ENCODE results near the gene DGKZ.

The DGKZ gene

DNA sequence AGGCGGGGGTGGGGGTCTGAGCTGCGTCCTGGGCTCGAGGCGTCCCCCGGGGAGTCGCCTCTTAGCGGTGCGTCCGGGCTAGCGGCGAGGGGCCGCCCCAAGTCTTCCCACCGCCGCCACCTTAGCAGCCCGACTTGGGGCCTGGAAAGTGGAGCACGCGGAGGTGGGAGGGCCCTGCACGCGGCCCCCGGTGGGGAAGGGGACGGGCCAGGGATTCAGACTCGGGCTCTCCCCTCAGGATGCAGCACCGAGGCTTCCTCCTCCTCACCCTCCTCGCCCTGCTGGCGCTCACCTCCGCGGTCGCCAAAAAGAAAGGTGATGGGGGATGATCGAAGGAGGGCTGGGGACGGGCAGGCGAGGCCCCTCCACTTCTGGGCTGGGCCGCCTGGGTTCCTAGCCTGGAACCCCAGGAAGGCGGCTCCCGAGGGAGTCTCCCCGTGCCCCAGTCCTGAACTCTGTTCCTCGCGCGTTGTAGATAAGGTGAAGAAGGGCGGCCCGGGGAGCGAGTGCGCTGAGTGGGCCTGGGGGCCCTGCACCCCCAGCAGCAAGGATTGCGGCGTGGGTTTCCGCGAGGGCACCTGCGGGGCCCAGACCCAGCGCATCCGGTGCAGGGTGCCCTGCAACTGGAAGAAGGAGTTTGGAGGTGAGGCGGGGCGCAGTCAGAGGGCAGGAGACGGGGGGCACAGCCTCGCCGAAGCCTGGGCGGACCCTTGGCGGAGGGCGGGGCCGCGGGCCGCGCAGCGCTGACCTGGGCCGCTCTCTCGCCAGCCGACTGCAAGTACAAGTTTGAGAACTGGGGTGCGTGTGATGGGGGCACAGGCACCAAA is 34.8 kb downstream of the DGKZ start:
- DNase-seq (ENCODE audit: low read depth) = no peak

DNA sequence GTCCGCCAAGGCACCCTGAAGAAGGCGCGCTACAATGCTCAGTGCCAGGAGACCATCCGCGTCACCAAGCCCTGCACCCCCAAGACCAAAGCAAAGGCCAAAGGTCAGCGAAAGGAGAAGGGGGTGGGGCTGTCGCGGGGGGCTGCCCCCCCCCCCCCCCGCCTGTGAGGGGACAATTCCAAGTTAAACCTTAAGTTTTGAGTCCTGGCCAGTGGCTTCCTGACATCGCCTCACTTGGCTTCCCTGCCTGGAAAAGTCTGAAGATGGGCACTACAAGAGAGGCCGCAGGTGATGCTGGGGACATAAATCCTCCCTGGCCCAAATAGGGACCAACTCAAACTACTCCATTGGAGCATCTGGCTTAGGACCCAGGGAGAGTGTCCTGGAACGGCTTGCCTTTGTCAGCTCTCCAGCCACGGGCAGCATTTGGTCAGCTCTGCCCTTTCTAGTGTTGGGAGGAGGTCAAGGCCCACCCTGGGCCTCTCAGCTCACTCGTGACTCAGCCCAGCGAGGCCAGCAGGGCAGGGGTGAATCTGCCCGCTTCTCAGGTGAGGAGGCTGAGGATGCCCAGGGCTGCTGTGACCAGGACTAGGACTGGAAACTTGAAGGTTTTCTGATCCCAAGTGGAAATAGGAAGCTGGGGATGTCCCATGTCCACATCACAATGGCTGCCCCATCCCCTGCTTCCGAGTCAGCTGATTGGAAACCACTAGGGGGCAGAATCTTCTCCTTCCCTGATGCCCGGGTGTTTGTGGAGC is 35.6 kb downstream of the DGKZ start:
- no peak for DNase-seq (ENCODE audit: low read depth)

DNA sequence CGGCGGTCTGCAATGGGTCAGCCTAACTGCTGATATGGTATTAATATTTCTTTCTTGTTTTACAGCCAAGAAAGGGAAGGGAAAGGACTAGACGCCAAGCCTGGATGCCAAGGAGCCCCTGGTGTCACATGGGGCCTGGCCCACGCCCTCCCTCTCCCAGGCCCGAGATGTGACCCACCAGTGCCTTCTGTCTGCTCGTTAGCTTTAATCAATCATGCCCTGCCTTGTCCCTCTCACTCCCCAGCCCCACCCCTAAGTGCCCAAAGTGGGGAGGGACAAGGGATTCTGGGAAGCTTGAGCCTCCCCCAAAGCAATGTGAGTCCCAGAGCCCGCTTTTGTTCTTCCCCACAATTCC is 36.1 kb downstream of the DGKZ start:
- DNase-seq (ENCODE audit: low read depth) = no peak

- DNase-seq (ENCODE audit: low read depth) = no peak
Observed at GRCh38 chr11:46383974-46384701, 36.9 kb downstream of the DGKZ start.

DNA sequence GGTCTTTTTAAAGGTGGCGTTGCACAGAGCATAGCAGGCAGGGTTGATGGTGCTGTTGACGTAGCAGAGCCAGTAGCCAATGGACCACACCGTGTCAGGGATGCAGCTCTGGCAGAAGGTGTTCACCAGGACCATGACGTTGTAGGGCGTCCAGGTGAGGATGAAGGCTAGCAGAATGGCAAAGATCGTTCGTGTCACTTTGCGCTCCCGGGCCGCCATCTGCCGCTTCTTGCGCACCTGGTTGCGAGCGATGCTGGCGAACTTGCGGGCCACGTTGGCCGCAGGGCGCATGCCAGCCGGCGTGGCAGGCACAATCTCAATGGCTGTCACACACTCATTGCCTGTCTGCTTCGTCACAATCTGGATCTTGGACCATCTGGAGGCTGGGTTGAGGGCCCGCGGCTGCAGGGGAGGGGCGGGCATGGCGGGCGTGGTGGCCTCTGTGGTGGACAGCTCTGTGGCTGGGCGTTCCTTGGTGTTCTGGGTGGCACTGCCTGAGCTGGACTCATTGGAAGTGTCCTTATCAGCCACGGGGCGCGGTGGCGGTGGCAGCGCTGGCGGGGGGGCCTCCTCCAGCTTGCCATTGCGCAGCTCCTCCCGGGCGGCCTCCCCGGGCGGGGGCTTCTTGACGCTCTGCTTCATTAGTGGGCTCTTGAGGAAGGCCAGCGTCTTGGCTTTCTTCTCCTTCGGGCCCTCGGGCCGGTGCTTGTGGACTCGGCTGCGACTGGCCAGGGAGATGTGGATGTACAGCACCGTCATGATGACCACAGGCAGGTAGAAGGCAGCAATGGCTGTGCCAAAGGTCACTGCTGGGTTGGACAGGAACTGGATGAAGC is 38.1 kb downstream of the DGKZ start:
- no peak for DNase-seq (ENCODE audit: low read depth)

DNA sequence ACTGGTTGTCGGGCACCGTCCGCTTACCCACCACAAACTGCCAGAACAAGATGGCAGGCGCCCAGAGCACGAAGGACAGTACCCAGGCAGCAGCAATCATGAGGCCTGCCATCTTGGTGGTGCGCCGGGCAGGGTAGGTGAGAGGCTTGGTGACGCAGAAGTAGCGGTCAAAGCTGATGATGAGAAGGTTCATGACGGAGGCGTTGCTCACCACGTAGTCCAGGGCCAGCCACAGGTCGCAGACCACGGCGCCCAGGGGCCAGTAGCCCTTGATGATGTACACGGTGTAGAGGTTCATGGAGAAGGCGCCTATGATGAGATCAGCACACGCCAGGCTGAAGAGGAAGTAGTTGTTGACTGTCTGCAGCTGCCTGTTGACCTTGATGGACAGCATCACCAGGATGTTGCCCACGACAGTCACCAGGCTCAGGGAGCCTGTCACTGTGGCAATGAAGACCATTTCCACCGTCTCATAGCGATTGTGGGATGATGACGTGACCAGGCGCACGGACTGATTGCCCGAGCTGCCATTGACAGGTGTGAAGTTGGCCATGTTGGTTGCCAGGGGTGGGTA is 38.8 kb downstream of the DGKZ start:
- no peak for DNase-seq (ENCODE audit: low read depth)

DNA sequence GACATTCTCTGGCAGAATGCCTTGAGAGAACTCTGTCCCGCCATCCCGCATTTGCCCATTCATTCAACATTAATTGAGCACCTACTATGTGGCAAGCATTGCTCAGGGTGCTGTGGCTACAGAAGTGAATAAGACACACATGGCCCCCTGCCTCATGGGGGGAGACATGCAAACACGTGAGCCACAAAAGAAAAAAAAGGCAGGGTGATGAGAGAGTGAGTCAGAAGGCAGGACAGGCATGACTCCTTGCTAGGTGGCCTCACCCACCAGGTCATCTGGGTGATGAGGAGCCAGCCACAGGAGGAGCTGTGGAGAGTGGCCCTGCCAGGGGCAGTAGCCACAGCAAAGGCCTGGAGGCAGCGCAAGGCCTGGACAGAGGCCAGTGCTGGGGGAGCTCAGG is 39.4 kb downstream of the DGKZ start:
- no peak for DNase-seq (ENCODE audit: low read depth)

DNA sequence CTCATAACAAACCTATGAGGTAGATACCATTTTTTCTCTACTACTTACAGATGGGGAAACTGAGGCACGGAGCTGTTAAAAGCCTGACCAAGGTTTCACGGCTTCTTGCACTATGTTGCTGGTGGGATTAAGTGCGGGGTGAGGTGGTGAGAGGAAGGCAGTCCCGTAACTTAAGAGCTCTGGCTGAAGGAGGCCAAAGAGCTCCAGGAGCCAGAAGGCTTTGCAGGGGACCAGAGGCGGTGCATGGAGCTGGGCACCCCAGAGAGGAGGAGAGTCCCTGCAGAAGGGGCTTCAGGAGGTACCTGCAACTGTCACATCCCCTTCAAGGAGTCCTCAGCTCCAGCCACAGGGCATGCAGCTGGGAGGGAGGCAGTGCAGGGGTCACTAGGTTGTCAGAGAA is 40.2 kb downstream of the DGKZ start:
- DNase-seq (ENCODE audit: low read depth) = no peak

GRCh38 chr11:46387919-46388618 is 40.8 kb downstream of the DGKZ start:
- no peak for DNase-seq (ENCODE audit: low read depth)

- DNase-seq (ENCODE audit: low read depth) = no peak
Observed at GRCh38 chr11:46388619-46389449, 41.6 kb downstream of the DGKZ start.

GRCh38 chr11:46389450-46390330 is 42.4 kb downstream of the DGKZ start:
- DNase-seq (ENCODE audit: low read depth) = no peak

DNA sequence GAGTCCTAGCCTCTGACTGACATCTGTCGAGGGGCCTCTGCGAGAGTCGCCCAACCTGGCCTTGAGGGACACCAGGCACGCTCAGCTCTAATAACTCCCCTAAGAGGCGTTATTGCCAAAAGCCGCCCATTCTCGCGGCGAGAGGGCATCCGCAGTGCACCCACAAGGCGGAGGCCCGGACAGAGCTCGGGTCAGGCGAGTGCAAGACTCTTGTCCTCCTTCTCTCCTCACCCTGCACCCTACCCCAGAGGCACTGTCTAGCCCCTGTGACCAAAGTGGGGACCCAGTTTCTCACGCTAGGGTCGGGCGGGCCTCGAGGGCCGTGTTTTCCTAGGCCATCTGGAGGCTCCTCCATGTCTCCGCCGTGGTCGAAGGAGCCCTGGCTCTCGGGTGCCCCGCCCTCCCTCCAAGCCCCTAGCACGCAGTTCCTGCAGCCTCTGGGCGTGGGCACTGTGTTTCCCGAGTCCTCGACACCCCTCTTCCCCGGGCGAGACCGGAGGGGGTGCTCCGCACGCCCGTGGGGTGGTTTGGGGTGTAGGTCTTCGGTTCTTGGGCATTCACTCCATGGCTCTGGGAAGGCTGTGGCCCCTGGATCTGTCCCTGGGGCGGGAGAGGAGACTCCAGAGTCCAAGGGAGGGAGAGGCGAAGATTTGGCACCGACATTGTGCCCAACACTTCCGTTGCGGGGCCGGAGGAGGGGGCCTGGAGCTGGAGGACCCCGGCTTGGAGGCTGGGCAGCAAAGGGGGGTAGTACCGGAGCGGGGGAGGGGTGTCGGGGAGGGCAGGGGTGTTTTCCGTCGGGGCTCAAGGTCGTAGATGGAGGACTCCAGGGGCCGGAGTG is 43.3 kb downstream of the DGKZ start:
- no peak for DNase-seq (ENCODE audit: low read depth)

DNA sequence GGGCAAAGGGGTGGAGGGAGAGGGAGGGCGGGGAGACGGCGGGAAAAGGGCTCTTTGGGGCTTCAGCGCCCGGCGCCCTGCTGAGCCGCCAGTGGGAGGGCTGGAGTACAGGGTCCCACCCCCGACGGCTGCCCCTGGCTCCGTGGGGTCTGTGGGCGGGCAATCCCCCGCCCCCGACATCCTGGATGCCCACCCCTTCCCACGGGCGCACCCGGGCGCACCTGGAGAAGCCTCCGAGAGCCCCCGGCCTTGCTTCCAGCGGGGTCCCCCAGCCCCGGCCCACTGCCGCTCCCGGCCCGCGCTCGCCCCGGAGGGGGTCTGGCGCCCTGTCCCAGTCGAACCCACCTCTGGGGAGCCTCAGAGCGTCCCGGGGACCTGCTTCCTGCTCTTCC is 43.9 kb downstream of the DGKZ start:
- no peak for DNase-seq (ENCODE audit: low read depth)

GRCh38 chr11:46391578-46392420 is 44.5 kb downstream of the DGKZ start, which contains the start of gene CHRM4:
Gene CHRM4 (minus strand): TSS chr11:46391776. CDS start chr11:46386557, 5,219 bp downstream.
- DNase-seq (ENCODE audit: low read depth) = no peak

- peak; percentile 60 for DNase-seq (ENCODE audit: low read depth)
Observed at GRCh38 chr11:46392421-46393230, 45.4 kb downstream of the DGKZ start.

- no peak for DNase-seq (ENCODE audit: low read depth)
Observed at GRCh38 chr11:46393231-46393616, 46.0 kb downstream of the DGKZ start.
